Measurements from ENCODE around the gene TYK2. TPM values are rescaled to one million over a fixed set of nuclear protein-coding genes. Genes with fewer than 3 reads are reported as not detected.
"Not testable (repeated sequence)": the region's sequence is repeated elsewhere in the genome, so short reads cannot be mapped to it uniquely, and the experiment has no call there.

Gene TYK2
- total RNA-seq, 2 experiments from 2014 or later, result 216 to 240 TPM

- Mint-ChIP-seq H3K27ac (peak overlapping the region; percentile 95), H3K27me3 (ENCODE audit: low read depth) (no peaks in the 10 kb centered on the region), H3K4me1 (ENCODE audit: low read depth) (peaks cover 77% of the 10 kb centered on the region), H3K36me3 (ENCODE audit: low read depth) (peaks cover 26% of the 10 kb centered on the region), H3K4me3 (peak overlapping the region; percentile 89), H3K9me3 (ENCODE audit: insufficient read depth) (no peaks in the 10 kb centered on the region)
- ChIA-PET CTCF (interaction anchor here (24.9 kb wide), 1 partner anchor 18 kb away, joined by 1132 read pairs; the partner anchor contains the start of gene PDE4A), POLR2A (interaction anchor here (0.8 to 8.8 kb wide), 4 partner anchors 11 to 136 kb away, joined by 4 to 239 read pairs (median 24); partner anchors contain the start of genes ICAM1 and PDE4A)
- DNase-seq, result no peak
- ATAC-seq, result no peak
Observed at GRCh38 chr19:10407096-10407495, 26.7 kb upstream of the TYK2 start.

- DNase-seq, result no peak
- POLR2A ChIA-PET, result interaction anchor here (2.2 to 8.8 kb wide), 4 partner anchors 11 to 30 kb away, joined by 17 to 239 read pairs (median 25); partner anchors contain the start of gene PDE4A
- Mint-ChIP-seq H3K27me3 (ENCODE audit: low read depth) (no peaks in the 10 kb centered on the region), H3K9me3 (ENCODE audit: insufficient read depth) (no peaks in the 10 kb centered on the region), H3K27ac (peak overlapping the region; percentile 95), H3K4me1 (ENCODE audit: low read depth) (peaks cover 78% of the 10 kb centered on the region), H3K36me3 (ENCODE audit: low read depth) (peaks cover 31% of the 10 kb centered on the region), H3K4me3 (peak overlapping the region; percentile 89)
- CTCF ChIA-PET, result interaction anchor here (0.6 to 24.9 kb wide), 9 partner anchors 14 to 1083 kb away, joined by 3 to 1132 read pairs (median 7); partner anchors contain the start of genes ICAM1, PDE4A and QTRT1
- no peak for ATAC-seq
Observed at GRCh38 chr19:10406191-10406590, 25.8 kb upstream of the TYK2 start.

- no peaks in the 10 kb centered on the region for H3K27me3 Mint-ChIP-seq (ENCODE audit: low read depth)
- peaks cover 78% of the 10 kb centered on the region for H3K4me1 Mint-ChIP-seq (ENCODE audit: low read depth)
- H3K9me3 Mint-ChIP-seq (ENCODE audit: insufficient read depth), result no peaks in the 10 kb centered on the region
- H3K36me3 Mint-ChIP-seq (ENCODE audit: low read depth), result peaks cover 33% of the 10 kb centered on the region
- ChIA-PET POLR2A (interaction anchor here (0.5 to 8.8 kb wide), 11 partner anchors 13 to 354 kb away, joined by 3 to 239 read pairs (median 4); partner anchors contain the start of genes ICAM1, PDE4A and QTRT1), CTCF (interaction anchor here (0.6 to 24.9 kb wide), 13 partner anchors 13 to 297 kb away, joined by 3 to 1132 read pairs (median 7); partner anchors contain the start of genes ICAM1, PDE4A and QTRT1)
- DNase-seq (peak; percentile 81), ATAC-seq (no peak)
- H3K4me3 Mint-ChIP-seq, result peak overlapping the region; percentile 94
- H3K27ac Mint-ChIP-seq, result peak overlapping the region; percentile 95
Observed at GRCh38 chr19:10404888-10405820, 24.8 kb upstream of the TYK2 start.

GRCh38 chr19:10403137-10404021 lies 23.0 kb upstream of the TYK2 start, which contains the start of gene CDC37:
Gene CDC37, minus strand, starts transcription at chr19:10403542. Its CDS starts 63 bp downstream, at chr19:10403479.
- Mint-ChIP-seq H3K4me1 (ENCODE audit: low read depth) (peaks cover 70% of the 10 kb centered on the region), H3K27ac (peak within 1 kb of the TSS; percentile 95), H3K4me3 (peak within 1 kb of the TSS; percentile 94), H3K36me3 (ENCODE audit: low read depth) (peaks cover 36% of the 10 kb centered on the region), H3K27me3 (ENCODE audit: low read depth) (no peaks in the 10 kb centered on the region), H3K9me3 (ENCODE audit: insufficient read depth) (no peaks in the 10 kb centered on the region)
- ChIA-PET CTCF (interaction anchor here (0.6 to 24.9 kb wide), 19 partner anchors 12 to 242 kb away, joined by 3 to 1132 read pairs (median 4); partner anchors contain the start of genes ICAM1, PDE4A and TYK2), POLR2A (interaction anchor here (0.6 to 8.8 kb wide), 13 partner anchors 9 to 686 kb away, joined by 3 to 239 read pairs (median 5); partner anchors contain the start of genes ICAM1, KRI1, LDLR and PDE4A)
- ATAC-seq (peak; percentile 71), DNase-seq (peak; percentile 98)

GRCh38 chr19:10402441-10403038 lies 22.2 kb upstream of the TYK2 start:
- Mint-ChIP-seq H3K27me3 (ENCODE audit: low read depth) (no peaks in the 10 kb centered on the region), H3K4me3 (peak overlapping the region; percentile 94), H3K4me1 (ENCODE audit: low read depth) (peaks cover 70% of the 10 kb centered on the region), H3K9me3 (ENCODE audit: insufficient read depth) (no peaks in the 10 kb centered on the region), H3K27ac (peak overlapping the region; percentile 95), H3K36me3 (ENCODE audit: low read depth) (peaks cover 45% of the 10 kb centered on the region)
- ATAC-seq, result no peak
- CTCF ChIA-PET, result interaction anchor here (1.5 to 24.9 kb wide), 9 partner anchors 11 to 167 kb away, joined by 3 to 1132 read pairs (median 4); partner anchors contain the start of genes ICAM1, PDE4A and TYK2
- no peak for DNase-seq
- POLR2A ChIA-PET, result interaction anchor here (1.2 to 8.8 kb wide), 6 partner anchors 10 to 151 kb away, joined by 3 to 239 read pairs (median 12); partner anchors contain the start of genes ICAM1, PDE4A and TYK2

GRCh38 chr19:10399878-10400277 lies 19.5 kb upstream of the TYK2 start:
- Mint-ChIP-seq H3K9me3 (ENCODE audit: insufficient read depth) (no peaks in the 10 kb centered on the region), H3K27me3 (ENCODE audit: low read depth) (no peaks in the 10 kb centered on the region), H3K4me3 (no peak overlapping the region), H3K27ac (no peak overlapping the region), H3K4me1 (ENCODE audit: low read depth) (peaks cover 53% of the 10 kb centered on the region), H3K36me3 (ENCODE audit: low read depth) (peaks cover 59% of the 10 kb centered on the region)
- no peak for ATAC-seq
- CTCF ChIA-PET, result interaction anchor here (0.6 to 24.9 kb wide), 11 partner anchors 9 to 181 kb away, joined by 3 to 1132 read pairs (median 5); partner anchors contain the start of genes PDE4A and TYK2
- POLR2A ChIA-PET, result interaction anchor here (0.6 to 1.0 kb wide), 2 partner anchors 135 to 183 kb away, joined by 3 to 4 read pairs; no protein-coding TSS in a partner anchor
- DNase-seq, result no peak

- not testable (repeated sequence) for DNase-seq; H3K27ac Mint-ChIP-seq; H3K27me3 Mint-ChIP-seq (ENCODE audit: low read depth); H3K4me3 Mint-ChIP-seq; H3K9me3 Mint-ChIP-seq (ENCODE audit: insufficient read depth); ATAC-seq
- CTCF ChIA-PET, result interaction anchor here (0.9 to 24.9 kb wide), 6 partner anchors 9 to 182 kb away, joined by 3 to 1132 read pairs (median 6); partner anchors contain the start of gene PDE4A
- POLR2A ChIA-PET, result interaction anchor here (1.0 kb wide), 1 partner anchor 134 kb away, joined by 4 read pairs; no protein-coding TSS in a partner anchor
- H3K36me3 Mint-ChIP-seq (ENCODE audit: low read depth), result peaks cover 62% of the 10 kb centered on the region
- peaks cover 49% of the 10 kb centered on the region for H3K4me1 Mint-ChIP-seq (ENCODE audit: low read depth)
Observed at GRCh38 chr19:10399340-10399739, 19.0 kb upstream of the TYK2 start.

DNA sequence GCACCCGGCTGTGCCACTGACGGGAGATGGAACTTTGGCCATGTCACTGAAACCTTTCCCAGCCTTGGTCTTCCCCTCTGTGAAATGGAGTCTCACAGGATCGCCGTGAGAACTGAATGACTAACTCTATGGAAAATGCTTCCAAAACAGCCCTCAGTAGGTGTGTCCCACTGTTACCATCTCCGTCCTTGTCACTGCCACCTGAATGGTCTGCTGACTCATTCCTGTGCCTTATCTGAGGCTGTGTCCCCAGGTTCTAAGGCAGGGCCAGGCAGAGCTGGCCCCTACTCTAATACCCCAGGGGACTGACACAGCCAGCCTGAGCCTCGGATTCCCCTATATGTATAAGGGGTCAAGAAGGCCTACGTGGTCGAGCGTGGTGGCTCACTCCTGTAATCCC lies 18.4 kb upstream of the TYK2 start:
- Mint-ChIP-seq H3K27me3 (ENCODE audit: low read depth) (no peaks in the 10 kb centered on the region), H3K9me3 (ENCODE audit: insufficient read depth) (no peaks in the 10 kb centered on the region), H3K4me3 (no peak overlapping the region), H3K27ac (no peak overlapping the region), H3K4me1 (ENCODE audit: low read depth) (peaks cover 47% of the 10 kb centered on the region), H3K36me3 (ENCODE audit: low read depth) (peaks cover 62% of the 10 kb centered on the region)
- POLR2A ChIA-PET, result no interaction called here
- no peak for ATAC-seq
- CTCF ChIA-PET, result interaction anchor here (0.9 to 24.9 kb wide), 5 partner anchors 10 to 140 kb away, joined by 3 to 1132 read pairs (median 12); partner anchors contain the start of gene PDE4A
- DNase-seq, result no peak

DNA sequence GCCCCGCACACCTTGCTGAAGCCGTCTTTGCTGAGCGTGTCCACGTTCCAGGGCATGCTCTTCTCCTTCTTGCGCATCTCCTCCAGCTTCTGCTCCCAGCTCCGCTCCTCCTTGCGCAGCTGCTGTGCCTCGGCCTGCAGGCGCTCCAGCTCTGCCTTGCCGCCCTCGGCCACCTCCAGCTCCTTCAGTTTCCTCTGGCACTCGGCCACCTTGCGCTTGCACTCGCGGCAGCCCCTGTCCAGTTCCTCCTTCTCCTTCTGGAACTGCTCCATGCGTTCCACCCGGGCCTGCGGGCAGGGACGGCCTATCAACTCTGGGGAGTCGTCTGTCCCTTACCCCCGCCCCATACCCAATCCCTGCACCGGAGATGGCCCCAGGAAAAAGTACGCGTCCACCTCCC lies 15.5 kb upstream of the TYK2 start:
- peaks cover 57% of the 10 kb centered on the region for H3K36me3 Mint-ChIP-seq (ENCODE audit: low read depth)
- no peak for DNase-seq
- no peak for ATAC-seq
- H3K9me3 Mint-ChIP-seq (ENCODE audit: insufficient read depth), result no peaks in the 10 kb centered on the region
- H3K4me1 Mint-ChIP-seq (ENCODE audit: low read depth), result peaks cover 30% of the 10 kb centered on the region
- H3K4me3 Mint-ChIP-seq, result no peak overlapping the region
- POLR2A ChIA-PET, result interaction anchor here (0.7 kb wide), 1 partner anchor 144 kb away, joined by 3 read pairs; no protein-coding TSS in a partner anchor
- H3K27ac Mint-ChIP-seq, result no peak overlapping the region
- H3K27me3 Mint-ChIP-seq (ENCODE audit: low read depth), result no peaks in the 10 kb centered on the region
- CTCF ChIA-PET, result interaction anchor here (2.8 kb wide), 1 partner anchor 137 kb away, joined by 12 read pairs; no protein-coding TSS in a partner anchor

- H3K4me1 Mint-ChIP-seq (ENCODE audit: low read depth), result peaks cover 25% of the 10 kb centered on the region
- H3K36me3 Mint-ChIP-seq (ENCODE audit: low read depth), result peaks cover 59% of the 10 kb centered on the region
- ATAC-seq, result no peak
- H3K9me3 Mint-ChIP-seq (ENCODE audit: insufficient read depth), result no peaks in the 10 kb centered on the region
- ChIA-PET CTCF (no interaction called here), POLR2A (no interaction called here)
- no peak overlapping the region for H3K4me3 Mint-ChIP-seq
- no peaks in the 10 kb centered on the region for H3K27me3 Mint-ChIP-seq (ENCODE audit: low read depth)
- no peak overlapping the region for H3K27ac Mint-ChIP-seq
- DNase-seq, result no peak
Observed at GRCh38 chr19:10395436-10395835, 15.1 kb upstream of the TYK2 start.
